Naive B cell (primary cell): ENCODE results near the gene MCFD2. TPM values are rescaled to one million over a fixed set of nuclear protein-coding genes. Genes with fewer than 3 reads are reported as not detected.

Experiments
- ATAC-seq, 2 donors: fragments of 150-1000 bp; cut with Tn5 transposase; 2 replicates each; pipeline ENCODE4 v1.10.0; 2021; ENCODE audit warnings: low read depth in 2 of 2, mild to moderate bottlenecking in 2 of 2, moderate library complexity in 2 of 2
- DNase-seq: peaks from one replicate; pipeline ENCODE4 v3.0.0; 2022
- H3K27ac Mint-ChIP-seq, 6 donors: one replicate each; pipeline ENCODE4 v1.8.0; 2020 to 2022; ENCODE audit warnings: mild to moderate bottlenecking in 6 of 6, mixed read lengths in 6 of 6, moderate library complexity in 5 of 6, inconsistent platforms in 2 of 6
- H3K27me3 Mint-ChIP-seq, 3 donors: one replicate each; pipeline ENCODE4 v1.8.0; 2021 to 2022; ENCODE audit warnings: mixed read lengths in 3 of 3, mild to moderate bottlenecking in 1 of 3
- H3K36me3 Mint-ChIP-seq, 2 donors: one replicate each; pipeline ENCODE4 v1.8.0; 2020 to 2022; ENCODE audit warnings: mixed read lengths in 2 of 2, inconsistent platforms in 1 of 2, mild to moderate bottlenecking in 1 of 2
- H3K4me1 Mint-ChIP-seq, 3 donors: one replicate each; pipeline ENCODE4 v1.8.0; 2020 to 2022; ENCODE audit warnings: mixed read lengths in 3 of 3, inconsistent platforms in 1 of 3, mild to moderate bottlenecking in 1 of 3, moderate library complexity in 1 of 3
- H3K4me3 Mint-ChIP-seq, 8 donors: one replicate each; pipeline ENCODE4 v1.8.0; 2020 to 2022; ENCODE audit warnings: mild to moderate bottlenecking in 8 of 8, mixed read lengths in 8 of 8, moderate library complexity in 8 of 8, inconsistent platforms in 2 of 8
- H3K9me3 Mint-ChIP-seq, 7 donors: one replicate each; pipeline ENCODE4 v1.8.0; 2020 to 2022; ENCODE audit warnings: mixed read lengths in 7 of 7, mild to moderate bottlenecking in 5 of 7, inconsistent platforms in 2 of 7, moderate library complexity in 1 of 7
- polyA plus RNA-seq, 6 donors: library from polyadenylated mRNA; unstranded; fragments of 300-500 nt; fragmentation: Illumina TruSeq; gene quantifications; one replicate each; pipeline ENCODE4 v1.2.3, GENCODE V29; 2021; ENCODE audit warnings: low read depth in 6 of 6

MCFD2 gene
- polyA plus RNA-seq, 6 donors from 2014 or later, result 26.3 to 43.3 (median 33.1) TPM

GRCh38 chr2:46950314-46950713 lies 34.7 kb upstream of the MCFD2 start:
- DNase-seq (no peak), ATAC-seq (no peak)
- peak overlapping the region in 4 of 6 donors; percentile 22 to 69 (median 64) for H3K27ac Mint-ChIP-seq
- H3K36me3 Mint-ChIP-seq, result peaks cover 19 to 24% of the 10 kb centered on the region in 2 donors
- H3K4me1 Mint-ChIP-seq, result peaks cover 57 to 77% (median 71%) of the 10 kb centered on the region in 3 donors
- no peaks in the 10 kb centered on the region for H3K9me3 Mint-ChIP-seq
- H3K27me3 Mint-ChIP-seq, result no peaks in the 10 kb centered on the region
- H3K4me3 Mint-ChIP-seq, result peak overlapping the region in 5 of 8 donors; percentile 42 to 76 (median 70)

- Mint-ChIP-seq H3K9me3 (no peaks in the 10 kb centered on the region), H3K4me3 (peak overlapping the region in 7 of 8 donors; percentile 18 to 49 (median 43)), H3K27ac (peak overlapping the region in 3 of 6 donors; percentile 36 to 94 (median 87)), H3K27me3 (no peaks in the 10 kb centered on the region), H3K36me3 (peaks cover 7 to 14% of the 10 kb centered on the region in 2 donors), H3K4me1 (peaks cover 57 to 91% (median 81%) of the 10 kb centered on the region in 3 donors)
- DNase-seq (no peak), ATAC-seq (no peak)
These were observed 32.2 kb upstream of the MCFD2 start for GRCh38 chr2:46947841-46948240.

GRCh38 chr2:46945671-46946070 lies 30.1 kb upstream of the MCFD2 start:
- Mint-ChIP-seq H3K4me1 (peaks cover 49 to 87% (median 77%) of the 10 kb centered on the region in 3 donors), H3K9me3 (no peaks in the 10 kb centered on the region), H3K4me3 (peak overlapping the region; percentile 41 to 100 (median 79)), H3K27ac (peak overlapping the region; percentile 78 to 99 (median 98)), H3K27me3 (no peaks in the 10 kb centered on the region), H3K36me3 (peaks cover 5 to 11% of the 10 kb centered on the region in 2 donors)
- ATAC-seq, result no peak
- DNase-seq, result no peak

GRCh38 chr2:46943881-46944798 lies 28.5 kb upstream of the MCFD2 start:
- peak overlapping the region; percentile 99 to 100 (median 99) for H3K27ac Mint-ChIP-seq
- H3K4me3 Mint-ChIP-seq, result peak overlapping the region; percentile 98 to 100 (median 99)
- DNase-seq (peak; percentile 64), ATAC-seq (peak; percentile 42 to 46)
- no peaks in the 10 kb centered on the region for H3K27me3 Mint-ChIP-seq
- no peaks in the 10 kb centered on the region for H3K9me3 Mint-ChIP-seq
- peaks cover 0 to 5% of the 10 kb centered on the region in 2 donors for H3K36me3 Mint-ChIP-seq
- H3K4me1 Mint-ChIP-seq, result peaks cover 48 to 83% (median 75%) of the 10 kb centered on the region in 3 donors

- peaks cover 46 to 79% (median 71%) of the 10 kb centered on the region in 3 donors for H3K4me1 Mint-ChIP-seq
- H3K9me3 Mint-ChIP-seq, result no peaks in the 10 kb centered on the region
- H3K27me3 Mint-ChIP-seq, result no peaks in the 10 kb centered on the region
- DNase-seq (no peak), ATAC-seq (no peak)
- H3K27ac Mint-ChIP-seq, result peak overlapping the region; percentile 99 to 100 (median 99)
- H3K4me3 Mint-ChIP-seq, result peak overlapping the region; percentile 98 to 100 (median 99)
- H3K36me3 Mint-ChIP-seq, result peaks cover 0 to 5% of the 10 kb centered on the region in 2 donors
These were observed 27.5 kb upstream of the MCFD2 start for GRCh38 chr2:46942891-46943626.

- Mint-ChIP-seq H3K4me3 (peak overlapping the region; percentile 98 to 100 (median 99)), H3K9me3 (no peaks in the 10 kb centered on the region), H3K27ac (peak overlapping the region; percentile 99 to 100 (median 99)), H3K36me3 (peaks cover 0 to 5% of the 10 kb centered on the region in 2 donors), H3K27me3 (no peaks in the 10 kb centered on the region), H3K4me1 (peaks cover 48 to 78% (median 76%) of the 10 kb centered on the region in 3 donors)
- ATAC-seq (peak; percentile 62), DNase-seq (peak; percentile 75)
These were observed 26.5 kb upstream of the MCFD2 start for GRCh38 chr2:46942143-46942526.

DNA sequence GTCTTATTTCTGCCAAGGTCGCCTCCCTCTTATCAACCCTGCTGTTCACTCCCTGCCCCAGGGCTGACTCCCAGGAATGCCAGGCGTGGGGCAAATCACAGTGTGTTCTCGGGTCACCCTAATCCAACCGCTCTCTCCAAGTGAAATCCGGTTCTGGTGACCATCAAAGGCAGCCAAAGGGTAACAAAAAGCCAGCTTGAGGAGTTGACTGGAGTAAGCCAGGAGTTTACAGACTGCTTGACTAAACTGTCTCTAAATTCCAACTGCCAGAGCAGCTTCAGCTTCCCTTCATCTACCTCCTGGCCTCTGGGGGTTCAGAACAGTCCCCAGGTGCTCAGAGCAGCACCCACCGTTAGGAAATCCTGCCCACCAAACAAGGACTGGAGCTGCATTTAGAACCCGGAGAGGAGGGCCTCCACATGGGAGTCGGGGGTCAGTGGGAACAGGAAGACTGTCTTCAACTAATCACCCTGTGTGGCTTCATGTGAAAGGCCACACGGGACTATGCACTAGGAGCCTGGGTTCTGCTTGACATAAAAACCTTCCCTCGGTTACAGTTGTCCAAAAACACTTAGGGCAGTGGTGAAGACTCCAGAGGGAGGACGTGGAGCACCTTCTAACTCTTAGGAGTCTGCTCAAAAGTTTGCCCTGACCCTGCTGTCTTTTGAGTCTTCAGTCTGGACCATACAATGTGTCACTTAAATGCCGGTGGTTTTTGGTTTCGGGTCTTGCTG lies 24.2 kb upstream of the MCFD2 start:
- H3K27ac Mint-ChIP-seq, result peak overlapping the region; percentile 34 to 97 (median 91)
- DNase-seq, result no peak
- no peak for ATAC-seq
- H3K27me3 Mint-ChIP-seq, result no peaks in the 10 kb centered on the region
- peaks cover 39 to 70% (median 60%) of the 10 kb centered on the region in 3 donors for H3K4me1 Mint-ChIP-seq
- no peaks in the 10 kb centered on the region for H3K36me3 Mint-ChIP-seq
- H3K9me3 Mint-ChIP-seq, result no peaks in the 10 kb centered on the region
- H3K4me3 Mint-ChIP-seq, result peak overlapping the region; percentile 90 to 98 (median 94)

- DNase-seq (no peak), ATAC-seq (no peak)
- peak overlapping the region in 5 of 6 donors; percentile 22 to 81 (median 49) for H3K27ac Mint-ChIP-seq
- no peaks in the 10 kb centered on the region for H3K27me3 Mint-ChIP-seq
- H3K4me1 Mint-ChIP-seq, result peaks cover 39 to 70% (median 59%) of the 10 kb centered on the region in 3 donors
- H3K4me3 Mint-ChIP-seq, result peak overlapping the region in 3 of 8 donors; percentile 5 to 60 (median 11)
- H3K36me3 Mint-ChIP-seq, result no peaks in the 10 kb centered on the region
- no peaks in the 10 kb centered on the region for H3K9me3 Mint-ChIP-seq
These were observed 21.9 kb upstream of the MCFD2 start for GRCh38 chr2:46937471-46937901.

DNA sequence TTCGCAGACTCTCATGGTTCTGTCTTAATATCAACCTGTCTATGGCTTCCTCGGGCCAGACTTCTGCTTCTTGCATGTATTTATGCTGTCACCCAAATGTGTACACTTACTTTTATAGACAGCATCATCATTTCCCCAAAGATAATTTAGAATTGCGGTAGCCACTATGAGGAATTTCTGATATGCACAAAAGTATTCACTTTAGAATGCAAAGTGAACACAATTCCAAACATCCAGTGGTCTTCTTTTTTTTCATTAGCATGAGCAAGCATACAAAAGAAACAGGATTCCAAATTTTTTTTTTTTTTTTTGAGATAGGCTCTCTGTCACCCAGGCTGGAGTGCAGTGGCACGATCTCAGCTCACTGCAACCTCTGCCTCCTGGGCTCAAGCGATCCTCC lies 21.0 kb upstream of the MCFD2 start:
- no peak overlapping the region for H3K4me3 Mint-ChIP-seq

DNA sequence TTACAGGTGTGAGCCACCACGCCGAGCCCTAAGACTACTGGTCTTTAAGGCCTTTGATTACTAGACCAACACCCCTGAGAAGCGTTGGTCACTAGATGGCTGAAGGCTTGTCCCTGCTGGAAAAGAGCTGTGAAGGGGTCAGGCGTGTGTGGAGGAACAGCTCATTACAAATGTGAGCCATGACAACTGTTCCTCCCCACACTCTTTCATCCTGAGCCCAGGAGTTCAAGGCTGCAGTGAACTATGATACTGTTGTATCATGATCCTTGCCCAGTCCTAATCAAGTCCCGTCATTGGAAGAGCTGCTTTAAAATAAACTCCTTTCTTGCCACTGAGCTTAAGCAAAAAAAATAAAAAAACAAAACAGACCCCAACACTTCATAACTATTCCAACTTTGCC lies 19.5 kb upstream of the MCFD2 start:
- DNase-seq (no peak), ATAC-seq (no peak)
- H3K4me3 Mint-ChIP-seq, result peak overlapping the region in 2 of 8 donors; percentile 16 to 25
- peaks cover 43 to 67% (median 50%) of the 10 kb centered on the region in 3 donors for H3K4me1 Mint-ChIP-seq
- H3K27ac Mint-ChIP-seq, result peak overlapping the region in 3 of 6 donors; percentile 3 to 65 (median 25)
- no peaks in the 10 kb centered on the region for H3K9me3 Mint-ChIP-seq
- no peaks in the 10 kb centered on the region for H3K27me3 Mint-ChIP-seq
- H3K36me3 Mint-ChIP-seq, result no peaks in the 10 kb centered on the region

More for the DNA sequence above, 21.0 kb upstream of the MCFD2 start:
- H3K4me1 Mint-ChIP-seq, result peaks cover 44 to 71% (median 56%) of the 10 kb centered on the region in 3 donors
- H3K27me3 Mint-ChIP-seq, result no peaks in the 10 kb centered on the region
- H3K27ac Mint-ChIP-seq, result peak overlapping the region in 1 of 6 donors; percentile 69
- H3K9me3 Mint-ChIP-seq, result no peaks in the 10 kb centered on the region
- no peaks in the 10 kb centered on the region for H3K36me3 Mint-ChIP-seq
- DNase-seq (no peak), ATAC-seq (no peak)

DNA sequence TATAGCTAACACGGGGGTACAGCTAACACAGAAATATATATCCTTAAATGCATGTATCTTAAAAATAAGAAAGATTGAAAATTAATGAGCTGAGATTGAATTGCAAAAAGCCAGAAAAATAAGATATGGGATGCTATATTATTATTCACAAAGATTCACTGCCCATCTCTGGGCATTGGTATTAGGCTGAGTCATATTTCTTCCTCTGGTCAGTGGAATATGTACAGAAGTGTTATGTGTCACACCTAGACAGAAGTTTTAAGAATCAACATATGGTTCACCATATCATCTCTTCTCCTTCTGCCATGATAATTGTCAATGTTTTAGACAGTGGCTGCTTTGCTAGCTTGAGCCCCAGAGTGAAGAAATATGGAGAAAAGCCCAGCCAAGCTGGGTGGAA lies 14.0 kb upstream of the MCFD2 start:
- no peak overlapping the region for H3K27ac Mint-ChIP-seq
- H3K4me1 Mint-ChIP-seq, result peaks cover 24 to 36% (median 34%) of the 10 kb centered on the region in 3 donors
- no peak for DNase-seq
- ATAC-seq, result no peak
- H3K4me3 Mint-ChIP-seq, result no peak overlapping the region
- H3K27me3 Mint-ChIP-seq, result no peaks in the 10 kb centered on the region
- H3K9me3 Mint-ChIP-seq, result peaks cover 0 to 11% (median 6%) of the 10 kb centered on the region in 7 donors
- peaks cover 16 to 17% of the 10 kb centered on the region in 2 donors for H3K36me3 Mint-ChIP-seq

- DNase-seq, result no peak
- H3K27ac Mint-ChIP-seq, result peak overlapping the region in 1 of 6 donors; percentile 84
- no peak for ATAC-seq
- H3K27me3 Mint-ChIP-seq, result no peaks in the 10 kb centered on the region
- H3K36me3 Mint-ChIP-seq, result peaks cover 16 to 22% of the 10 kb centered on the region in 2 donors
- no peak overlapping the region for H3K4me3 Mint-ChIP-seq
- H3K9me3 Mint-ChIP-seq, result peaks cover 0 to 11% (median 6%) of the 10 kb centered on the region in 7 donors
- H3K4me1 Mint-ChIP-seq, result peaks cover 1 to 19% (median 12%) of the 10 kb centered on the region in 3 donors
These were observed 11.3 kb upstream of the MCFD2 start for GRCh38 chr2:46926863-46927262.
